Mesenchymal stem cell (in vitro differentiated cells and primary cell): ENCODE data around the gene NECAB3.

ENCODE experiments used
- DNase-seq: peaks from one replicate; pipeline ENCODE4 v3.0.0-alpha.2; 2013
- H2AFZ ChIP-seq: one replicate; pipeline ENCODE4 v1.6.1; 2013; ENCODE audit warnings: low read depth, mild to moderate bottlenecking, control low read depth, inconsistent platforms, low read length, moderate library complexity
- H2AK5ac ChIP-seq: 2 replicates; pipeline ENCODE4 v1.6.1; 2013; ENCODE audit warnings: low read length, moderate library complexity, mild to moderate bottlenecking, inconsistent platforms; ENCODE audit not compliant: severe bottlenecking
- H2BK120ac ChIP-seq: one replicate; pipeline ENCODE4 v1.6.1; 2013; ENCODE audit warnings: low read depth, mild to moderate bottlenecking, inconsistent platforms, low read length, moderate library complexity
- H2BK12ac ChIP-seq, 2 experiments: one replicate each; pipeline ENCODE4 v1.6.1; 2013; ENCODE audit warnings: inconsistent platforms in 2 of 2, low read length in 2 of 2, mild to moderate bottlenecking in 2 of 2, moderate library complexity in 2 of 2, control low read depth in 1 of 2
- H2BK15ac ChIP-seq: one replicate; pipeline ENCODE4 v1.6.1; 2013; ENCODE audit warnings: mild to moderate bottlenecking, low read depth, inconsistent platforms; ENCODE audit not compliant: poor library complexity, severe bottlenecking
- H2BK5ac ChIP-seq: 2 replicates; pipeline ENCODE4 v1.6.1; 2013; ENCODE audit warnings: low read depth, mild to moderate bottlenecking, low read length, control low read depth, inconsistent platforms; ENCODE audit not compliant: poor library complexity, severe bottlenecking
- H3K14ac ChIP-seq, 2 experiments: one replicate each; pipeline ENCODE4 v1.6.1; 2013; ENCODE audit warnings: inconsistent platforms in 2 of 2, low read length in 2 of 2, control low read depth in 1 of 2, mild to moderate bottlenecking in 1 of 2, moderate library complexity in 1 of 2
- H3K18ac ChIP-seq, 2 experiments: one replicate each; pipeline ENCODE4 v1.6.1; 2013; ENCODE audit warnings: inconsistent platforms in 2 of 2, low read length in 2 of 2, control low read depth in 1 of 2, low read depth in 1 of 2, mild to moderate bottlenecking in 1 of 2
- H3K23ac ChIP-seq, 2 experiments: one replicate each; pipeline ENCODE4 v1.6.1; 2013; ENCODE audit warnings: inconsistent platforms in 2 of 2, low read length in 2 of 2, mild to moderate bottlenecking in 2 of 2, moderate library complexity in 2 of 2, control low read depth in 1 of 2
- H3K27ac ChIP-seq: 2 replicates; pipeline ENCODE4 v1.5.1; 2013; ENCODE audit warnings: mild to moderate bottlenecking, moderate library complexity, low read length, control low read depth, inconsistent platforms; ENCODE audit not compliant: poor library complexity, severe bottlenecking
- H3K27me3 ChIP-seq, 2 experiments: 2 replicates each; pipeline versions ENCODE4 v1.6.1 to v1.7.0; 2013; ENCODE audit warnings: low read length in 2 of 2, mild to moderate bottlenecking in 2 of 2, moderate library complexity in 2 of 2, control low read depth in 1 of 2, inconsistent platforms in 1 of 2; ENCODE audit not compliant: control insufficient read depth in 1 of 2, insufficient read depth in 1 of 2
- H3K36me3 ChIP-seq, 2 experiments: 2 replicates each; pipeline versions ENCODE4 v1.6.1 to v1.7.0; 2013; ENCODE audit warnings: low read length in 2 of 2, control low read depth in 1 of 2, inconsistent platforms in 1 of 2, low read depth in 1 of 2, mild to moderate bottlenecking in 1 of 2; ENCODE audit not compliant: insufficient read depth in 2 of 2, control insufficient read depth in 1 of 2
- H3K4ac ChIP-seq, 2 experiments: one replicate each; pipeline ENCODE4 v1.6.1; 2013; ENCODE audit warnings: inconsistent platforms in 2 of 2, low read length in 2 of 2, mild to moderate bottlenecking in 2 of 2, moderate library complexity in 2 of 2, control low read depth in 1 of 2, low read depth in 1 of 2
- H3K4me1 ChIP-seq: 2 replicates; pipeline ENCODE4 v1.6.1; 2013; ENCODE audit warnings: low read depth, low read length, control low read depth; ENCODE audit not compliant: control insufficient read depth, insufficient read depth
- H3K4me2 ChIP-seq: 2 replicates; pipeline ENCODE4 v1.6.1; 2013; ENCODE audit warnings: low read length, mild to moderate bottlenecking, inconsistent platforms; ENCODE audit not compliant: poor library complexity, severe bottlenecking
- H3K4me3 ChIP-seq, 2 experiments: 2 replicates each; pipeline versions ENCODE4 v1.5.1 to v1.7.0; 2013; ENCODE audit warnings: low read length in 2 of 2, mild to moderate bottlenecking in 2 of 2, control low read depth in 1 of 2, low read depth in 1 of 2; ENCODE audit not compliant: insufficient read depth in 1 of 2
- H3K79me1 ChIP-seq: replicated peaks from 2 replicates; pipeline ENCODE4 v1.6.1; 2013; ENCODE audit warnings: mild to moderate bottlenecking, control low read depth, low read length, inconsistent platforms; ENCODE audit not compliant: poor library complexity, severe bottlenecking
- H3K9ac ChIP-seq: 2 replicates; pipeline ENCODE4 v1.7.0; 2013; ENCODE audit warnings: mild to moderate bottlenecking, low read length, moderate library complexity
- H3K9me3 ChIP-seq: 2 replicates; pipeline ENCODE4 v1.7.0; 2013; ENCODE audit warnings: mild to moderate bottlenecking, low read length; ENCODE audit not compliant: control insufficient read depth
- H4K8ac ChIP-seq: one replicate; pipeline ENCODE4 v1.6.1; 2013; ENCODE audit warnings: inconsistent platforms, mild to moderate bottlenecking, low read length, moderate library complexity
- H4K91ac ChIP-seq: one replicate; pipeline ENCODE4 v1.6.1; 2013; ENCODE audit warnings: mild to moderate bottlenecking, low read length, inconsistent platforms
- WGBS: methylation state at CpG from one replicate; pipeline ENCODE4 v1.1.7; 2013; ENCODE audit warnings: mixed read lengths; 5-methylcytosine and 5-hydroxymethylcytosine counted together

NECAB3 gene

DNA sequence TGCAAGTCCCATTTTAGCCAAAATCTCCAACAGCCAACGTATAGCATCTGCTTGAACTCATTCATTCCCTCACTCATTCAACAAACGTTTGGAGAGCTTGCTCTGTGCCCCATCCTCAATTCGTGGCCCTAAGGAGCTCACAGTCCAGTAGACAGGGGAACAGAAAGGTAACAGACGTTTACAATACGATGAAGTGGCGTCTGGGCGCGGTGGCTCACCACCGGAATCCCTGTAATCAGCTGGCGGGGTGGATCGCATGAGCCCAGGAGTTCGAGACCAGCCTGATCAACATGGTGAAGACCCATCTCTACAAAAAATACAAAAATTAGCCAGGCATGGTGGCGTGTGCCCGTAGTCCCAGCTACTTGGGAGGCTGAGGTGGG lies 12.7 kb upstream of the NECAB3 start:
- Histone ChIP-seq H3K4me2 (peak overlapping the region; percentile 81), H3K9ac (no peak overlapping the region), H4K8ac (peak overlapping the region; percentile 78), H3K27ac (no peak overlapping the region), H4K91ac (no peak overlapping the region), H3K4me3 (peak overlapping the region in 1 of 2 experiments; percentile 76), H2BK15ac (peak overlapping the region; percentile 6), H2AFZ (peak overlapping the region; percentile 30), H2BK12ac (peak overlapping the region; percentile 27 to 44), H3K36me3 (no peaks in the 10 kb centered on the region), H2BK120ac (no peak overlapping the region), H3K4ac (peak overlapping the region in 1 of 2 experiments; percentile 19), H3K23ac (no peak overlapping the region), H3K79me1 (peaks cover 11% of the 10 kb centered on the region), H2BK5ac (no peak overlapping the region), H2AK5ac (no peak overlapping the region), H3K18ac (peak overlapping the region; percentile 16 to 82), H3K9me3 (no peaks in the 10 kb centered on the region), H3K14ac (no peak overlapping the region), H3K4me1 (peaks cover 21% of the 10 kb centered on the region), H3K27me3 (no peaks in the 10 kb centered on the region)
- DNase-seq, result no peak
- WGBS, result 81% methylated on average over 13 of the region's 14 CpGs

DNA sequence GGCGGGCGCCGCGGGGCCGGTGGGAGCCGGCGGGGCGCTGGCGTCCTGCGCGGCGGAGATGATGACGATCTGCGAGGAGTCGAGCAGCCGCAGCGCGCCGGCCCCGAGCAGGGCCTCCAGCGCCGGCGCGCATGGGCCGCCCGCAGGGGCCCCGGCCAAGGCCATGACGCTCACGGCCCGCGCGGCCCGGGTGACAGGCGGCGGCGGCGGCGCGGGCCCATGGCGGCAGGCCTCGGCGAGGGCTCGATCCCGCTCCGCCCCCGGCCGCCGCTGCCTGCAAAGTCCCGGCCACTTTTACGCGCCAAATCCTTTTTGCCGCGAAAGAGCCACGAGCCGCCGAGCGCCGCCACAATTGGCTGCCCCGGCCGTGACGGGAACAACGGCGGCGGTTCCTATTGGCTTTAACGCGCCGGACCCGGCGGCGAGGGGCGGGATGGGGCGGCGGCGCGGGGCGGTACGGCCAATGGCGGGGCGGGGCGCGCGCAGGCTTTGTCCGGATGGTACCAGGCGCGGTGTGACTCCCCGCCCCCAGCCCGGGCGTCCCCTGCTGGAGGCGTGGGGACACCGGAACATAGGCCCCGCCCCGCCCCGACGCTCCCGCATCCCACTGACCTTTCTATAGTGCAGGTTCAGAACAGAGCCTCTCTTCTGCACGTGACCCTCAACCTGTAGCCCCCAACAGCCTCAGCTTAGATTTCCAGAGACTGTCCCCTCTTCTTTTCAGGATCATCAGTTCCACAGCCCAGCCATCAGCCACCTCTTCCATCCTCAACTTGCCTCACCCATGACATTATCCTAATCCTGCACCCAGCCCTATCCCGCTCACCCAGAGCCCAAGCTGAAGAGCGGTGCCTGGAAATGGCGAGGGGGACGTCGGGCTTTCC lies 12.1 kb upstream of the NECAB3 start, which contains the start of gene E2F1:
Gene E2F1, minus strand, starts transcription at position 286 of the 884 bp plus-strand sequence. Its CDS starts 121 bp downstream, at position 165.
- H3K79me1 ChIP-seq, result peaks cover 11% of the 10 kb centered on the region
- H2BK5ac ChIP-seq, result no peak within 1 kb of the TSS
- no peaks in the 10 kb centered on the region for H3K27me3 ChIP-seq
- peak within 1 kb of the TSS; percentile 78 for H4K8ac ChIP-seq
- H3K14ac ChIP-seq, result no peak within 1 kb of the TSS
- peak within 1 kb of the TSS; percentile 36 for H2BK15ac ChIP-seq
- H3K23ac ChIP-seq, result no peak within 1 kb of the TSS
- H3K9me3 ChIP-seq, result no peaks in the 10 kb centered on the region
- H2AK5ac ChIP-seq, result no peak within 1 kb of the TSS
- peaks cover 21% of the 10 kb centered on the region for H3K4me1 ChIP-seq
- peak within 1 kb of the TSS; percentile 49 to 82 for H3K18ac ChIP-seq
- no peak within 1 kb of the TSS for H2BK120ac ChIP-seq
- H3K9ac ChIP-seq, result peak within 1 kb of the TSS; percentile 81
- H3K27ac ChIP-seq, result no peak within 1 kb of the TSS
- peak; percentile 94 for DNase-seq
- peak within 1 kb of the TSS; percentile 44 to 45 for H2BK12ac ChIP-seq
- peak within 1 kb of the TSS; percentile 94 for H3K4me2 ChIP-seq
- no peak within 1 kb of the TSS for H4K91ac ChIP-seq
- peak within 1 kb of the TSS in 1 of 2 experiments; percentile 51 for H3K4ac ChIP-seq
- WGBS, result 5% methylated on average over 80 of the region's 101 CpGs
- peak within 1 kb of the TSS; percentile 67 for H2AFZ ChIP-seq
- peak within 1 kb of the TSS; percentile 65 to 80 for H3K4me3 ChIP-seq
- no peaks in the 10 kb centered on the region for H3K36me3 ChIP-seq

DNA sequence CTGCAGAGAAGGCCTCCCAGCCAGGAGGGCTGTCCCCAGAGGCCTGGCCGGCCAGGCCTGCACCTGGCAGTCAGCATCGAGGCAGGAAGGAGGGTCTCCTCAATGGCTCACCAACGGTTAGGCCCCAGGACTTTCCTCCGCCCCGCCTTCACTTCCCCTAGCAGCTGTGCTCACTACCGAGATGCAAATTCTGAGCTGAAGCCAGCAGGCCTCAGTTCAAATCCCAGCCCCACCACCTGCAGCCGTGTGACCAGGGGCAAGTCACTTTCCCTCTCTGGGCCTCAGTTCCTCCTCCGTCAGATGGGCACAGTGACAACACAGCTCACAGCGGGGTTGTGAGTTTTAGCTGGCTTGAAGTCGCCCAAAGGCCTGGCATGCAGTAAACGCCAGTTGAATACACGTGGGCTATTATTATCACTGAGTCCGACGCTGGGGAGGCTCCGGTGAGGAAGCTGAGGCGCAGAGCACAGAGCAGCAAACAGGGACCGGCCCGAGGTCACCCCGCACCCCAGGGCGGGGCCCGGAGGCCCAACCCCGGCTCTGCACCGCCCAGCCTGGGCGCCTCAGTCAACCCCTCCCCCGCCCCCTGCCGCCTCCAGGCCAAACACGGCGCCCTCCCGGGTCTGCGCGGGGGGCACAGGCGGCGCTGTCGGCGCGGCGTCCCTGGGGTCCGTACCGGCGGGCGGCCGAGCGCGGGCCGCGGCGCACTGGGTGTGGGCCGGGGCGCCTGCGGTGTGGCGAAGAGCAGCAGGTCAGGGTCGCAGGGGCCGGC lies 11.3 kb upstream of the NECAB3 start:
- H4K91ac ChIP-seq, result no peak overlapping the region
- peak; percentile 21 for DNase-seq
- H2BK12ac ChIP-seq, result peak overlapping the region in 1 of 2 experiments; percentile 45
- H3K9ac ChIP-seq, result peak overlapping the region; percentile 81
- peaks cover 11% of the 10 kb centered on the region for H3K79me1 ChIP-seq
- H3K4me3 ChIP-seq, result peak overlapping the region; percentile 65 to 80
- H2BK15ac ChIP-seq, result no peak overlapping the region
- no peak overlapping the region for H3K27ac ChIP-seq
- 2% methylated on average over 19 of the region's 53 CpGs for WGBS
- no peak overlapping the region for H2AK5ac ChIP-seq
- no peak overlapping the region for H3K14ac ChIP-seq
- H2BK120ac ChIP-seq, result no peak overlapping the region
- H3K4ac ChIP-seq, result peak overlapping the region in 1 of 2 experiments; percentile 51
- no peaks in the 10 kb centered on the region for H3K36me3 ChIP-seq
- no peak overlapping the region for H4K8ac ChIP-seq
- peak overlapping the region; percentile 67 for H2AFZ ChIP-seq
- H3K4me2 ChIP-seq, result peak overlapping the region; percentile 94
- H3K18ac ChIP-seq, result peak overlapping the region in 1 of 2 experiments; percentile 49
- no peaks in the 10 kb centered on the region for H3K9me3 ChIP-seq
- H2BK5ac ChIP-seq, result no peak overlapping the region
- H3K4me1 ChIP-seq, result peaks cover 18% of the 10 kb centered on the region
- no peak overlapping the region for H3K23ac ChIP-seq
- H3K27me3 ChIP-seq, result no peaks in the 10 kb centered on the region
